GM12878 (cell line): ENCODE data around the gene PHAF1.

ENCODE experiments used
- CTCF ChIP-seq, 3 experiments: IDR thresholded peaks in 2 of 3; conservative IDR thresholded peaks in 1 of 3; 2 replicates each; pipeline ENCODE4 v1.5.1; 2011; ENCODE audit warnings: low read depth in 3 of 3, low read length in 3 of 3, mild to moderate bottlenecking in 3 of 3, control low read depth in 2 of 3, moderate library complexity in 2 of 3, inconsistent platforms in 1 of 3, mixed read lengths in 1 of 3; ENCODE audit not compliant: control insufficient read depth in 2 of 3, insufficient read depth in 1 of 3; ENCODE audit errors: extremely low read depth in 1 of 3
- DPF2 ChIP-seq: fragments of 450-650 bp; IDR thresholded peaks from 2 replicates; pipeline ENCODE4 v1.6.1; 2017; ENCODE audit warnings: mild to moderate bottlenecking
- ETV6 ChIP-seq, 2 experiments: fragments of 450-650 bp in 1 of 2; IDR thresholded peaks in 1 of 2; conservative IDR thresholded peaks in 1 of 2; 2 replicates each; pipeline ENCODE4 v1.6.1; 2014; ENCODE audit warnings: antibody characterized with exemption in 1 of 2, borderline replicate concordance in 1 of 2, low read depth in 1 of 2, mild to moderate bottlenecking in 1 of 2, moderate library complexity in 1 of 2
- PML ChIP-seq: IDR thresholded peaks from 2 replicates; pipeline ENCODE4 v1.6.1; 2012; ENCODE audit warnings: low read length, inconsistent platforms
- POLR2A ChIP-seq: IDR thresholded peaks from 2 replicates; pipeline ENCODE4 v1.6.1; 2011; ENCODE audit warnings: low read depth, mild to moderate bottlenecking, low read length
- POLR2AphosphoS5 ChIP-seq: IDR thresholded peaks from 2 replicates; pipeline ENCODE4 v1.6.1; 2011; ENCODE audit warnings: mild to moderate bottlenecking, low read length, inconsistent platforms
- SIX5 ChIP-seq: IDR thresholded peaks from 2 replicates; pipeline ENCODE4 v1.6.1; 2011; ENCODE audit warnings: mild to moderate bottlenecking, low read depth, low read length, moderate library complexity; ENCODE audit not compliant: severe bottlenecking
- YY1 ChIP-seq: IDR thresholded peaks from 2 replicates; pipeline ENCODE4 v1.6.1; 2011; ENCODE audit warnings: low read depth, mild to moderate bottlenecking, low read length
- ZNF274 ChIP-seq: IDR thresholded peaks from one replicate; pipeline ENCODE4 v1.8.0; 2011; ENCODE audit not compliant: insufficient read length, insufficient read depth
- ZNF384 ChIP-seq: IDR thresholded peaks from 2 replicates; pipeline ENCODE4 v1.6.1; 2012; ENCODE audit warnings: low read depth, mild to moderate bottlenecking, low read length, improper control_type of control experiment, borderline replicate concordance

DNA sequence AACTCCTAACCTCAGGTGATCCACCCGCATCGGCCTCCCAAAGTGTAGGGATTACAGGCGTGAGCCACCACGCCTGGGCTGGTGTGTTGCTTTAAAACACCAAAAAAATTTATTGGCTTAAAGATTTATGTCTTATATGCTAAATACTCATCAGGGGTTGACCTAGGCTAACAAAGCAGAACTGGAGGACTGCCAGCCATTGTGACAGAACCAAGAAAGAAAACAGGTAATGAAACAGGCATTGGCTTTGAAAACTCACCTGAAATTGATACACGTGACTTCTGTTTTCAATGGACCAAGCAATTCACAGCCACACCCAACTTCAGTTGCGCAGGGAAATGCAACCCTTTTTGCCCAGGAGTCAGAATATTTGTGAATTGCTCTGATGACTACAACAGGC, 4.9 kb upstream of the PHAF1 start:
- TF ChIP-seq POLR2A: no peak
- no peak for TF ChIP-seq DPF2
- TF ChIP-seq POLR2AphosphoS5: no peak
- no peak for TF ChIP-seq YY1
- TF ChIP-seq CTCF (IDR thresholded peaks at IDR 0.05 in 2 of 3, conservative IDR thresholded peaks at IDR 0.05 in 1 of 3; ENCODE audit: control insufficient read depth in 2 of 3, extremely low read depth in 1 of 3, insufficient read depth in 1 of 3, low read depth in 3 of 3, low read length in 3 of 3): no peak
- no peak for TF ChIP-seq ZNF274
- no peak for TF ChIP-seq ETV6 (conservative IDR thresholded peaks at IDR 0.05 in 1 of 2, IDR thresholded peaks at IDR 0.05 in 1 of 2; ENCODE audit: borderline replicate concordance in 1 of 2, low read depth in 1 of 2)
- TF ChIP-seq SIX5: no peak
- TF ChIP-seq ZNF384: no peak
- no peak for TF ChIP-seq PML
